GM12878 (cell line): ENCODE data around the gene ANKRD13D. TPM values are rescaled to one million over a fixed set of nuclear protein-coding genes. Genes with fewer than 3 reads are reported as not detected.

Experiments used
- CBX3 ChIP-seq: fragments of 200-600 bp; sonication (generic); IDR thresholded peaks from 2 replicates; pipeline ENCODE4 v1.6.1; 2016; ENCODE audit warnings: low read depth, borderline replicate concordance
- CREM ChIP-seq: IDR thresholded peaks from 2 replicates; pipeline ENCODE4 v1.6.1; 2014; ENCODE audit warnings: antibody characterized with exemption, low read depth
- EP300 ChIP-seq, 2 experiments: fragments of 150-350 bp in 1 of 2; IDR thresholded peaks; 2 replicates each; pipeline ENCODE4 v1.6.1; 2011 to 2012; ENCODE audit warnings: low read depth in 2 of 2, low read length in 2 of 2, borderline replicate concordance in 1 of 2, improper control_type of control experiment in 1 of 2, inconsistent platforms in 1 of 2; ENCODE audit not compliant: control insufficient read depth in 1 of 2
- ETV6 ChIP-seq, 2 experiments: fragments of 450-650 bp in 1 of 2; IDR thresholded peaks in 1 of 2; conservative IDR thresholded peaks in 1 of 2; 2 replicates each; pipeline ENCODE4 v1.6.1; 2014; ENCODE audit warnings: antibody characterized with exemption in 1 of 2, borderline replicate concordance in 1 of 2, low read depth in 1 of 2, mild to moderate bottlenecking in 1 of 2, moderate library complexity in 1 of 2
- FOS ChIP-seq: IDR thresholded peaks from 3 replicates; pipeline ENCODE4 v1.6.1; 2011; ENCODE audit warnings: borderline replicate concordance; ENCODE audit not compliant: insufficient read length; ENCODE audit errors: extremely low read depth
- GABPA ChIP-seq: IDR thresholded peaks from 2 replicates; pipeline ENCODE4 v1.6.1; 2014; ENCODE audit warnings: antibody characterized with exemption, low read depth, mild to moderate bottlenecking, inconsistent platforms
- IRF4 ChIP-seq: IDR thresholded peaks from 2 replicates; pipeline ENCODE4 v1.6.1; 2011; ENCODE audit warnings: low read depth, low read length
- JUNB ChIP-seq: IDR thresholded peaks from 2 replicates; pipeline ENCODE4 v1.6.1; 2016; ENCODE audit warnings: antibody characterized with exemption, mild to moderate bottlenecking
- JUND ChIP-seq: IDR thresholded peaks from 2 replicates; pipeline ENCODE4 v1.6.1; 2012; ENCODE audit warnings: low read depth, mild to moderate bottlenecking, low read length, improper control_type of control experiment, moderate library complexity
- MXI1 ChIP-seq: fragments of 150-350 bp; IDR thresholded peaks from 2 replicates; pipeline ENCODE4 v1.6.1; 2011; ENCODE audit warnings: low read depth, mild to moderate bottlenecking, inconsistent platforms, low read length, improper control_type of control experiment
- NFYB ChIP-seq: IDR thresholded peaks from 2 replicates; pipeline ENCODE4 v1.6.1; 2011; ENCODE audit warnings: low read depth, mild to moderate bottlenecking, low read length, improper control_type of control experiment, moderate library complexity; ENCODE audit not compliant: insufficient read depth
- NR2C2 ChIP-seq: IDR thresholded peaks from 2 replicates; pipeline ENCODE4 v1.6.1; 2011; ENCODE audit warnings: borderline replicate concordance, low read depth; ENCODE audit not compliant: control insufficient read depth, insufficient read length
- POLR2AphosphoS5 ChIP-seq: IDR thresholded peaks from 2 replicates; pipeline ENCODE4 v1.6.1; 2011; ENCODE audit warnings: mild to moderate bottlenecking, low read length, inconsistent platforms
- RAD51 ChIP-seq: fragments of 450-650 bp; IDR thresholded peaks from 2 replicates; pipeline ENCODE4 v1.6.1; 2016; ENCODE audit warnings: moderate library complexity, mild to moderate bottlenecking, inconsistent platforms
- SIN3A ChIP-seq: IDR thresholded peaks from 2 replicates; pipeline ENCODE4 v1.6.1; 2012; ENCODE audit warnings: low read depth, low read length, improper control_type of control experiment
- SRF ChIP-seq, 2 experiments: IDR thresholded peaks; 2 replicates each; pipeline ENCODE4 v1.6.1; 2011; ENCODE audit warnings: low read depth in 2 of 2, low read length in 2 of 2, mild to moderate bottlenecking in 1 of 2, moderate library complexity in 1 of 2
- WRNIP1 ChIP-seq: IDR thresholded peaks from 2 replicates; pipeline ENCODE4 v1.6.1; 2011; ENCODE audit warnings: low read depth, low read length, improper control_type of control experiment, borderline replicate concordance
- YY1 ChIP-seq: IDR thresholded peaks from 2 replicates; pipeline ENCODE4 v1.6.1; 2011; ENCODE audit warnings: low read depth, mild to moderate bottlenecking, low read length
- ZNF24 ChIP-seq: fragments of 450-650 bp; IDR thresholded peaks from 2 replicates; pipeline ENCODE4 v1.6.1; 2017; ENCODE audit warnings: antibody characterized with exemption, mild to moderate bottlenecking
- ZNF384 ChIP-seq: IDR thresholded peaks from 2 replicates; pipeline ENCODE4 v1.6.1; 2012; ENCODE audit warnings: low read depth, mild to moderate bottlenecking, low read length, improper control_type of control experiment, borderline replicate concordance
- ZSCAN29 ChIP-seq: fragments of 450-650 bp; IDR thresholded peaks from 2 replicates; pipeline ENCODE4 v1.6.1; 2017; ENCODE audit warnings: mild to moderate bottlenecking, moderate library complexity
- polyA plus RNA-seq, 11 experiments: library from polyadenylated mRNA; depleted of rRNA in 4 of 11; unstranded in 6 of 11; stranded (reverse) in 5 of 11; fragments of >200 nt; fragmentation: Nextera tagmentation in 4 of 11; fragmentation: Illumina TruSeq in 1 of 11; extraction: Ambion mirVana in 4 of 11; extraction: Trizol in 1 of 11; gene quantifications; 1 replicate in 1 of 11; 2 replicates in 10 of 11; pipeline versions ENCODE4 v1.2.1 to v1.2.3, GENCODE V29; 2011 to 2016; ENCODE audit warnings: inconsistent platforms in 2 of 11, missing spikeins in 2 of 11, low read depth in 1 of 11
- total RNA-seq, 4 experiments: library from RNA; depleted of rRNA in 3 of 4; stranded (reverse); fragments of >200 nt in 3 of 4; fragmentation: Illumina TruSeq in 1 of 4; extraction: Trizol in 1 of 4; gene quantifications; 2 replicates each; pipeline versions ENCODE4 v1.2.1 to v1.2.3, GENCODE V29; 2013 to 2021
- TF ChIP-seq, protein P1 (sequence below): IDR thresholded peaks from 2 replicates; pipeline ENCODE4 v1.6.1; 2012; ENCODE audit warnings: low read depth, low read length, improper control_type of control experiment
- TF ChIP-seq, protein P2 (sequence below): fragments of 450-650 bp; IDR thresholded peaks from 2 replicates; pipeline ENCODE4 v1.6.1; 2018; ENCODE audit warnings: mild to moderate bottlenecking, low read depth, moderate library complexity; ENCODE audit not compliant: partially characterized antibody

ANKRD13D gene
- total and polyA plus RNA-seq, 10 of the 15 experiments (the other 5 are each of a cell fraction or from before 2014, with no cell fraction given) = 2.0 to 56.2 (median 21.4) TPM

DNA sequence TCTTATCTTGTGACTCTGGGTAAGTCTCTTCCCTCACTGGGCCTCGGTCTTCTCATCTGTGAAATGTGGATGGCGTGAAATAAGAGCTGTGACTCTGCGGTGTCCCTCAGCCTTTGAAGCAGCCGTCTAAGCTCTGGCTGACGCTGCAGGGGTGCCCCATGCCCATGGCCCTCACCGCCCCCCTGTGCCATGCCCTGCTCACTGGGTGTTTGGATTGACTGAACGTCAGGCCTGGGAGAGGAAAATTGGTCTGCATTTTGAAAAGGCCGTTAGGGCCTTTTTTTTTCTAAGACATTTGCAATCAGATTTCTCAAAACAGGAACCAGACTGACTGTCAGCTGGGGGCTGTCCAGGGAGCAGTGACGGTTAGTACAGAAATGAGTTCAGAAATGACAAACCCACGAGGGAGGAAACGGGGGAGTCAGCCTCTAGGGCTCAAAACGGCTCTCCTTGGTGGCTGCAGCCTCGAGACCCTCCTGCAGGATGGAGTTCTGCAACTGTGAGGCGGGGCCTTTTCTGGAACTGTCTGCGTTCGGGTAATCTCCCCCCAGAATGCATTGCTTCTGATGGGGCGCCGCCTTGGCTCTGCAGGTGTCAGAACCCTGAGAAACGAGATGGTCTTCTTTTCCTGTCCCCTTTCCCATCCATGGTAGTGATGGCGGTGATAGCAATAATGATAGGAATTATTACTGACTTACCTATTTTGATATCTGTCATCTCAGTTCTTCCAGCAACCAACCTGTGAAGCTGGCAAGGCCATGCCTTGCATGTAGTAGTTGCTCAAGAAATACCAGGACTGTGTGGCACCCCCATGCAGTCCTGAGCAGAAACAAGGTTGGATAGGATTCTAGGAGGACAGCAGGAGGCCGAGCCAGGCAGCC lies 20.8 kb upstream of the ANKRD13D start (continued):
- peak; percentile 95 for TF ChIP-seq IRF4
- TF ChIP-seq MXI1 = peak; percentile 89
- no peak for TF ChIP-seq NFYB
- TF ChIP-seq ZNF384 = peak; percentile 56; the same call in 1 of the 2 replicates
- TF ChIP-seq YY1 = 0 out of 2 replicates have a peak, but pooled peaks have one; percentile 15
- peak in 1 of 2 experiments; percentile 48; a peak in 1 of 4 replicates for TF ChIP-seq ETV6 (conservative IDR thresholded peaks at IDR 0.05 in 1 of 2, IDR thresholded peaks at IDR 0.05 in 1 of 2; ENCODE audit: borderline replicate concordance in 1 of 2, low read depth in 1 of 2)
- TF ChIP-seq JUNB = peak; percentile 94
- TF ChIP-seq, protein P1, sequence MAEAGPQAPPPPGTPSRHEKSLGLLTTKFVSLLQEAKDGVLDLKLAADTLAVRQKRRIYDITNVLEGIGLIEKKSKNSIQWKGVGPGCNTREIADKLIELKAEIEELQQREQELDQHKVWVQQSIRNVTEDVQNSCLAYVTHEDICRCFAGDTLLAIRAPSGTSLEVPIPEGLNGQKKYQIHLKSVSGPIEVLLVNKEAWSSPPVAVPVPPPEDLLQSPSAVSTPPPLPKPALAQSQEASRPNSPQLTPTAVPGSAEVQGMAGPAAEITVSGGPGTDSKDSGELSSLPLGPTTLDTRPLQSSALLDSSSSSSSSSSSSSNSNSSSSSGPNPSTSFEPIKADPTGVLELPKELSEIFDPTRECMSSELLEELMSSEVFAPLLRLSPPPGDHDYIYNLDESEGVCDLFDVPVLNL = no peak
- no peak for TF ChIP-seq ZNF24
- TF ChIP-seq WRNIP1 = 0 out of 2 replicates have a peak, but pooled peaks have one; percentile 63
- peak; percentile 81 for TF ChIP-seq CREM
- no peak for TF ChIP-seq GABPA
- TF ChIP-seq EP300 (IDR thresholded peaks at IDR 0.05; ENCODE audit: borderline replicate concordance in 1 of 2, control insufficient read depth in 1 of 2, low read depth in 2 of 2, low read length in 2 of 2) = peak; percentile 64 to 67
- no peak for TF ChIP-seq FOS
- TF ChIP-seq ZSCAN29 = 0 out of 2 replicates have a peak, but pooled peaks have one; percentile 36
- peak; percentile 84 for TF ChIP-seq JUND
- TF ChIP-seq SRF (IDR thresholded peaks at IDR 0.05; ENCODE audit: low read depth in 2 of 2, low read length in 2 of 2) = 0 out of 4 replicates have a peak, but pooled peaks of 1 of the 2 experiments have one; percentile 21
- TF ChIP-seq RAD51 = no peak
- no peak for TF ChIP-seq CBX3
- 0 out of 2 replicates have a peak, but pooled peaks have one; percentile 63 for TF ChIP-seq POLR2AphosphoS5
- TF ChIP-seq NR2C2 = no peak
- TF ChIP-seq, protein P2, sequence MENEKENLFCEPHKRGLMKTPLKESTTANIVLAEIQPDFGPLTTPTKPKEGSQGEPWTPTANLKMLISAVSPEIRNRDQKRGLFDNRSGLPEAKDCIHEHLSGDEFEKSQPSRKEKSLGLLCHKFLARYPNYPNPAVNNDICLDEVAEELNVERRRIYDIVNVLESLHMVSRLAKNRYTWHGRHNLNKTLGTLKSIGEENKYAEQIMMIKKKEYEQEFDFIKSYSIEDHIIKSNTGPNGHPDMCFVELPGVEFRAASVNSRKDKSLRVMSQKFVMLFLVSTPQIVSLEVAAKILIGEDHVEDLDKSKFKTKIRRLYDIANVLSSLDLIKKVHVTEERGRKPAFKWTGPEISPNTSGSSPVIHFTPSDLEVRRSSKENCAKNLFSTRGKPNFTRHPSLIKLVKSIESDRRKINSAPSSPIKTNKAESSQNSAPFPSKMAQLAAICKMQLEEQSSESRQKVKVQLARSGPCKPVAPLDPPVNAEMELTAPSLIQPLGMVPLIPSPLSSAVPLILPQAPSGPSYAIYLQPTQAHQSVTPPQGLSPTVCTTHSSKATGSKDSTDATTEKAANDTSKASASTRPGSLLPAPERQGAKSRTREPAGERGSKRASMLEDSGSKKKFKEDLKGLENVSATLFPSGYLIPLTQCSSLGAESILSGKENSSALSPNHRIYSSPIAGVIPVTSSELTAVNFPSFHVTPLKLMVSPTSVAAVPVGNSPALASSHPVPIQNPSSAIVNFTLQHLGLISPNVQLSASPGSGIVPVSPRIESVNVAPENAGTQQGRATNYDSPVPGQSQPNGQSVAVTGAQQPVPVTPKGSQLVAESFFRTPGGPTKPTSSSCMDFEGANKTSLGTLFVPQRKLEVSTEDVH = no peak
- peak; percentile 80 for TF ChIP-seq SIN3A
